AG10803 (cell line): Measurements from ENCODE around the gene KIF3B.
"Not testable (repeated sequence)": the region's sequence is repeated elsewhere in the genome, so short reads cannot be mapped to it uniquely, and the experiment has no call there.

Experiments used
- DNase-seq: peaks from one replicate; pipeline ENCODE4 v3.0.0; 2010; ENCODE audit warnings: low read depth
- H3K4me3 ChIP-seq: 2 replicates; pipeline ENCODE4 v1.5.1; 2011; ENCODE audit warnings: mild to moderate bottlenecking, low read length, control low read depth
- CTCF ChIP-seq: conservative IDR thresholded peaks from 2 replicates; pipeline ENCODE4 v1.5.1; 2011; ENCODE audit warnings: mild to moderate bottlenecking, low read length, control low read depth, inconsistent platforms

Gene KIF3B

GRCh38 chr20:32238483-32239425 lies 38.7 kb upstream of the KIF3B start:
- H3K4me3 ChIP-seq: no peak overlapping the region
- TF ChIP-seq CTCF: no peak
- no peak for DNase-seq

GRCh38 chr20:32240205-32240604 lies 37.2 kb upstream of the KIF3B start:
- no peak for TF ChIP-seq CTCF
- DNase-seq: no peak
- H3K4me3 ChIP-seq: no peak overlapping the region

- TF ChIP-seq CTCF: no peak
- DNase-seq: no peak
- H3K4me3 ChIP-seq: no peak overlapping the region
Observed at GRCh38 chr20:32241807-32242206, 35.6 kb upstream of the KIF3B start.

GRCh38 chr20:32244150-32244823 lies 33.2 kb upstream of the KIF3B start:
- H3K4me3 ChIP-seq: no peak overlapping the region
- no peak for DNase-seq
- no peak for TF ChIP-seq CTCF

- no peak for TF ChIP-seq CTCF
- DNase-seq: no peak
- H3K4me3 ChIP-seq: no peak overlapping the region
Observed at GRCh38 chr20:32244959-32245358, 32.5 kb upstream of the KIF3B start.

GRCh38 chr20:32246208-32246607 lies 31.2 kb upstream of the KIF3B start:
- DNase-seq, H3K4me3 ChIP-seq: not testable (repeated sequence)

- TF ChIP-seq CTCF: no peak
- no peak overlapping the region for H3K4me3 ChIP-seq
- DNase-seq: no peak
Observed at GRCh38 chr20:32248043-32248442, 29.4 kb upstream of the KIF3B start.
